Keratinocyte (primary cell): Measurements from ENCODE around the gene TCF7. TPM values are rescaled to one million over a fixed set of nuclear protein-coding genes. Genes with fewer than 3 reads are reported as not detected.
A peak's percentile ranks its signal among the peaks of the same experiment; 100 is the strongest.

Experiments used
- DNase-seq: peaks from one replicate; pipeline ENCODE4 v3.0.0-alpha.2; 2011; ENCODE audit warnings: low read depth, missing footprints, low spot score
- FAIRE-seq: peaks from 2 replicates; lab custom pipeline; 2011; peaks lifted over from hg19 to GRCh38; lab: Jason Lieb, UNC
- H2AFZ ChIP-seq: 2 replicates; pipeline ENCODE4 v1.6.0; 2012; ENCODE audit warnings: low read length, control low read depth, inconsistent platforms; ENCODE audit not compliant: control insufficient read depth
- H3K27ac ChIP-seq: 2 replicates; pipeline ENCODE4 v1.5.1; 2011; ENCODE audit warnings: low read length; ENCODE audit not compliant: control insufficient read depth, insufficient read depth
- H3K27me3 ChIP-seq: 3 replicates; pipeline ENCODE4 v1.6.0; 2011; ENCODE audit warnings: low read length; ENCODE audit not compliant: control insufficient read depth, insufficient read depth; ENCODE audit errors: extremely low read depth
- H3K36me3 ChIP-seq, 2 experiments: 2 replicates in 1 of 2; 3 replicates in 1 of 2; pipeline ENCODE4 v1.5.1; 2011; ENCODE audit warnings: low read length in 2 of 2, mild to moderate bottlenecking in 1 of 2; ENCODE audit not compliant: control insufficient read depth in 2 of 2, insufficient read depth in 2 of 2; ENCODE audit errors: extremely low read depth in 1 of 2
- H3K4me1 ChIP-seq: 3 replicates; pipeline ENCODE4 v1.5.1; 2011; ENCODE audit warnings: low read length; ENCODE audit not compliant: control insufficient read depth, insufficient read depth; ENCODE audit errors: extremely low read depth
- H3K4me2 ChIP-seq: 3 replicates; pipeline ENCODE4 v1.6.0; 2011; ENCODE audit warnings: low read depth, low read length; ENCODE audit not compliant: control insufficient read depth, insufficient read depth; ENCODE audit errors: extremely low read depth
- H3K4me3 ChIP-seq, 3 experiments: fragments of 200-600 bp in 1 of 3; sonication (generic) in 1 of 3; 2 replicates in 2 of 3; 3 replicates in 1 of 3; pipeline ENCODE4 v1.5.1; 2011 to 2016; ENCODE audit warnings: low read length in 3 of 3, mild to moderate bottlenecking in 3 of 3, control low read depth in 2 of 3, inconsistent platforms in 1 of 3, low read depth in 1 of 3, mixed read lengths in 1 of 3, mixed run types in 1 of 3, moderate library complexity in 1 of 3; ENCODE audit not compliant: control insufficient read depth in 2 of 3, insufficient read depth in 2 of 3; ENCODE audit errors: extremely low read depth in 1 of 3
- H3K79me2 ChIP-seq: 2 replicates; pipeline ENCODE4 v1.6.0; 2012; ENCODE audit warnings: low read length; ENCODE audit not compliant: control insufficient read depth, insufficient read depth
- H3K9ac ChIP-seq: 3 replicates; pipeline ENCODE4 v1.6.0; 2011; ENCODE audit warnings: low read length; ENCODE audit not compliant: control insufficient read depth, insufficient read depth; ENCODE audit errors: extremely low read depth
- H3K9me1 ChIP-seq: 3 replicates; pipeline ENCODE4 v1.6.0; 2011; ENCODE audit warnings: low read length; ENCODE audit not compliant: control insufficient read depth, insufficient read depth; ENCODE audit errors: extremely low read depth
- H3K9me3 ChIP-seq: 2 replicates; pipeline ENCODE4 v1.5.1; 2012; ENCODE audit warnings: low read depth, low read length; ENCODE audit not compliant: control insufficient read depth
- H4K20me1 ChIP-seq: 3 replicates; pipeline ENCODE4 v1.6.0; 2011; ENCODE audit warnings: low read length; ENCODE audit not compliant: control insufficient read depth, insufficient read depth; ENCODE audit errors: extremely low read depth
- CTCF ChIP-seq, 3 experiments: IDR thresholded peaks in 1 of 3; conservative IDR thresholded peaks in 1 of 3; optimal IDR thresholded peaks in 1 of 3; 2 replicates in 2 of 3; 3 replicates in 1 of 3; pipeline versions ENCODE3 to v1.5.1; 2011; ENCODE audit warnings: low read length in 3 of 3, mild to moderate bottlenecking in 3 of 3, moderate library complexity in 2 of 3, control low read depth in 1 of 3, inconsistent platforms in 1 of 3; ENCODE audit not compliant: insufficient read depth in 2 of 3; ENCODE audit errors: extremely low read depth in 1 of 3
- EZH2 ChIP-seq: IDR thresholded peaks from one replicate; pipeline ENCODE4 v1.6.1; 2012; ENCODE audit warnings: inconsistent platforms, mild to moderate bottlenecking, low read length, moderate library complexity
- dilution Hi-C: fragments of 300-500 bp; cut with MboI; formaldehyde crosslinking; loops from one replicate; pipeline ENCODE4 v1.7.0; 2020; ENCODE audit warnings: low sequenced_read_pairs; ENCODE audit not compliant: extremely low pct_ligation_motif_present
- polyA plus RNA-seq, 5 experiments: library from polyadenylated mRNA; depleted of rRNA in 3 of 5; stranded (reverse) in 3 of 5; stranded (forward) in 1 of 5; unstranded in 1 of 5; fragments of >200 nt; gene quantifications; 1 replicate in 1 of 5; 2 replicates in 3 of 5; 3 replicates in 1 of 5; pipeline versions ENCODE4 v1.2.1 to v1.2.3, GENCODE V29; 2011 to 2012; ENCODE audit warnings: missing spikeins in 2 of 5, low read depth in 1 of 5, low replicate concordance in 1 of 5

The TCF7 gene
- polyA plus RNA-seq, 1 donor (not counting 4 experiments of a cell fraction or from before 2014, with no cell fraction given): 0.84 TPM

DNA sequence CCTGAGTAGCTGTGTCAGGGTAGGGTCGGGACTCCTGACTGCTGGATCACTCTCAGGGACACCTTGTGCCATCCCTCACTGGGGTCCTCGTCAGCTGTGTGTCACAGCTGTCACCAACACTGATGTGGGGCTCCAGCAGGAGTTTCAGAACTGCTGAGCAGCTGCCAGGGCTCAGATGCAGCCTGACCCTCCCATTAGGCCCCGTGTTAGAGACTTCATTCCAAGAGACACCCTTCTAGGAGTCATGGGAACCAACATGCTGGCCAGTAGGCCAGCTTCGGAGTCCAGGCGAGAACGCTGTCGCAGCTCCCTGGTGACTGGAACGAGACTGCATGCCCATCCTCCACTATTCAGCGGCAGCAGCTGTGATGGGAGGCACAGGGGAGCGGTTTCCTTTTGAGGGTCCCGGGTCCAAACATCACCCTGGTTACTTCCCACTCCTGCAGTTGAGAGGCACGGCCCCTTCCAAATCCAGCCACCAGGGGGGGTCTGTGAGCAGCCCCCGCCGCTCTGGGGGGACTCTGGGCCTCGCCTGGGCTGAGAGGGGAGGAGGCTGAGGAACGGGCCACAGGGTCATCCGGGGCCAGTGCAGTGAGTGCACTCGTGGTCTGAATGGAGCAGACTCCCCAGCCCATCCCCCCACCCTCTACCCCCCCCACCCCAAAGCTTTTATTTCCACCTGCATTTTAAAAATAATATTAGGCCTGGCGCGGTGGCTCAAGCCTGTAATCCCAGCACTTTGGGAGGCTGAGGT, 12.6 kb upstream of the TCF7 start:
- Histone ChIP-seq H2AFZ (no peak overlapping the region), H4K20me1 (no peaks in the 10 kb centered on the region), H3K27ac (no peak overlapping the region), H3K9me3 (no peaks in the 10 kb centered on the region), H3K4me3 (no peak overlapping the region), H3K4me2 (no peak overlapping the region), H3K79me2 (no peaks in the 10 kb centered on the region), H3K9me1 (no peaks in the 10 kb centered on the region), H3K27me3 (peaks cover 4% of the 10 kb centered on the region), H3K9ac (no peak overlapping the region), H3K4me1 (peaks cover 10% of the 10 kb centered on the region), H3K36me3 (no peaks in the 10 kb centered on the region)
- peak; percentile 76 to 93 (median 79) for TF ChIP-seq CTCF (optimal IDR thresholded peaks at IDR 0.05 in 1 of 3, IDR thresholded peaks at IDR 0.05 in 1 of 3, conservative IDR thresholded peaks at IDR 0.05 in 1 of 3; ENCODE audit: extremely low read depth in 1 of 3, insufficient read depth in 2 of 3, low read length in 3 of 3)
- no peak for TF ChIP-seq EZH2
- DNase-seq: no peak
- dilution Hi-C loops: no loop called here
- FAIRE-seq: no peak

- TF ChIP-seq CTCF (optimal IDR thresholded peaks at IDR 0.05 in 1 of 3, IDR thresholded peaks at IDR 0.05 in 1 of 3, conservative IDR thresholded peaks at IDR 0.05 in 1 of 3; ENCODE audit: extremely low read depth in 1 of 3, insufficient read depth in 2 of 3, low read length in 3 of 3) (no peak), EZH2 (no peak)
- Histone ChIP-seq H3K9ac (no peak overlapping the region), H3K79me2 (no peaks in the 10 kb centered on the region), H3K27ac (no peak overlapping the region), H3K4me1 (peaks cover 10% of the 10 kb centered on the region), H3K9me1 (no peaks in the 10 kb centered on the region), H3K36me3 (no peaks in the 10 kb centered on the region), H4K20me1 (no peaks in the 10 kb centered on the region), H3K9me3 (no peaks in the 10 kb centered on the region), H2AFZ (no peak overlapping the region), H3K4me2 (no peak overlapping the region), H3K27me3 (peaks cover 4% of the 10 kb centered on the region), H3K4me3 (no peak overlapping the region)
- DNase-seq (no peak), FAIRE-seq (no peak)
- dilution Hi-C loops: no loop called here
These were observed 11.1 kb upstream of the TCF7 start for GRCh38 chr5:134103397-134103796.
